HEK293T (cell line): ENCODE results near the gene S100A6.

Experiments used
- ARNT ChIP-seq: fragments of 450-650 bp; IDR thresholded peaks from 2 replicates; pipeline ENCODE4 v1.6.1; 2017; ENCODE audit warnings: mild to moderate bottlenecking
- ELF4 ChIP-seq: fragments of 450-650 bp; IDR thresholded peaks from 2 replicates; pipeline ENCODE4 v1.6.1; 2017; ENCODE audit warnings: antibody characterized with exemption
- SP1 ChIP-seq: fragments of 450-650 bp; IDR thresholded peaks from 2 replicates; pipeline ENCODE4 v1.6.1; 2017

DNA sequence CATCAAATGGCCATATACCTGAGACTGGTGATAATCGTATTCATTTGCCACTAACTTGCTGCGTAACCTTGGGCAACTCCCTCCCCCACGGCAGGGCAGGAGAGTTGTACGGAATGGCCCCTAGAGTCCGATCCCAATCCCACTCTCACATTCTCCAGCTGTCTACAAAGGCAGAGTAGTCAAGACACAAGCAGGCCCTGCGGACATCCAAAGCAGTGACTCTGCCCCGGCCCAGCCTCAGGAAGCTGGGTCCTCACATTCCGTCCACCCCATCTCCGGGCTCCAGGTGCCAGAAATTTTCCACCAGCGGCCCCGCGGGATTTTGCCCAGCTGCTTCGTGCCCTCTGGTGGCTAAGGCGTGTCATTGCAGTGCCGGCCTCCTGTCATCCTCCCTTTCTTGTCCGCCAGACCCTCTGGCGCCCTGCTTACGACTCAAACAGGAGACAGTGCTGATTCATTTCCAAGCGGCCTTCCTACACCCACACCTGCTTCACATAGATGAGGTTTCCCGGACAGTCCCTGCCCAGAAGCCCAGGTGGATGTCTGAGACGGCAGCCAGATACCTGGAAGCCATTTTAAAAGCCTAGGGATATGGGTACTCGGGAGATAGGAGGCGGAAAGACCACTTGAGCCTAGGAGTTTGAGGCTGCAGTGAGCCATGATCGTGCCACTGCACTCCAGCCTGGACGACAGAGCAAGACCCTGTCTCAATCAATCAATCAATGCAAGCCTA, 32.7 kb upstream of the S100A6 start:
- no peak for TF ChIP-seq SP1
- TF ChIP-seq ARNT = no peak
- TF ChIP-seq ELF4 = no peak
